GM12875 (cell line): ENCODE results near the gene RPS2.
A peak's percentile ranks its signal among the peaks of the same experiment; 100 is the strongest.

Experiments
- H3K4me3 ChIP-seq: one replicate; pipeline ENCODE4 v1.5.1; 2011; ENCODE audit warnings: low read depth, low read length, control low read depth
- TF ChIP-seq, protein P1 (sequence below): IDR thresholded peaks from 2 replicates; pipeline ENCODE4 v1.5.1; 2011; ENCODE audit warnings: low read depth, mild to moderate bottlenecking, control low read depth, inconsistent platforms, low read length, moderate library complexity, borderline replicate concordance; ENCODE audit not compliant: insufficient read depth

Gene RPS2

GRCh38 chr16:1974157-1975070, 9.8 kb upstream of the RPS2 start:
- TF ChIP-seq, protein P1, sequence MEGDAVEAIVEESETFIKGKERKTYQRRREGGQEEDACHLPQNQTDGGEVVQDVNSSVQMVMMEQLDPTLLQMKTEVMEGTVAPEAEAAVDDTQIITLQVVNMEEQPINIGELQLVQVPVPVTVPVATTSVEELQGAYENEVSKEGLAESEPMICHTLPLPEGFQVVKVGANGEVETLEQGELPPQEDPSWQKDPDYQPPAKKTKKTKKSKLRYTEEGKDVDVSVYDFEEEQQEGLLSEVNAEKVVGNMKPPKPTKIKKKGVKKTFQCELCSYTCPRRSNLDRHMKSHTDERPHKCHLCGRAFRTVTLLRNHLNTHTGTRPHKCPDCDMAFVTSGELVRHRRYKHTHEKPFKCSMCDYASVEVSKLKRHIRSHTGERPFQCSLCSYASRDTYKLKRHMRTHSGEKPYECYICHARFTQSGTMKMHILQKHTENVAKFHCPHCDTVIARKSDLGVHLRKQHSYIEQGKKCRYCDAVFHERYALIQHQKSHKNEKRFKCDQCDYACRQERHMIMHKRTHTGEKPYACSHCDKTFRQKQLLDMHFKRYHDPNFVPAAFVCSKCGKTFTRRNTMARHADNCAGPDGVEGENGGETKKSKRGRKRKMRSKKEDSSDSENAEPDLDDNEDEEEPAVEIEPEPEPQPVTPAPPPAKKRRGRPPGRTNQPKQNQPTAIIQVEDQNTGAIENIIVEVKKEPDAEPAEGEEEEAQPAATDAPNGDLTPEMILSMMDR = no peak

GRCh38 chr16:1973461-1974156, 9.0 kb upstream of the RPS2 start:
- H3K4me3 ChIP-seq = no peak overlapping the region
- TF ChIP-seq, protein P1 = no peak

More at GRCh38 chr16:1974157-1975070, 9.8 kb upstream of the RPS2 start:
- H3K4me3 ChIP-seq = no peak overlapping the region

- peak overlapping the region; percentile 98 for H3K4me3 ChIP-seq
- TF ChIP-seq, protein P1 = no peak
Observed at GRCh38 chr16:1972490-1972877, 7.9 kb upstream of the RPS2 start.

DNA sequence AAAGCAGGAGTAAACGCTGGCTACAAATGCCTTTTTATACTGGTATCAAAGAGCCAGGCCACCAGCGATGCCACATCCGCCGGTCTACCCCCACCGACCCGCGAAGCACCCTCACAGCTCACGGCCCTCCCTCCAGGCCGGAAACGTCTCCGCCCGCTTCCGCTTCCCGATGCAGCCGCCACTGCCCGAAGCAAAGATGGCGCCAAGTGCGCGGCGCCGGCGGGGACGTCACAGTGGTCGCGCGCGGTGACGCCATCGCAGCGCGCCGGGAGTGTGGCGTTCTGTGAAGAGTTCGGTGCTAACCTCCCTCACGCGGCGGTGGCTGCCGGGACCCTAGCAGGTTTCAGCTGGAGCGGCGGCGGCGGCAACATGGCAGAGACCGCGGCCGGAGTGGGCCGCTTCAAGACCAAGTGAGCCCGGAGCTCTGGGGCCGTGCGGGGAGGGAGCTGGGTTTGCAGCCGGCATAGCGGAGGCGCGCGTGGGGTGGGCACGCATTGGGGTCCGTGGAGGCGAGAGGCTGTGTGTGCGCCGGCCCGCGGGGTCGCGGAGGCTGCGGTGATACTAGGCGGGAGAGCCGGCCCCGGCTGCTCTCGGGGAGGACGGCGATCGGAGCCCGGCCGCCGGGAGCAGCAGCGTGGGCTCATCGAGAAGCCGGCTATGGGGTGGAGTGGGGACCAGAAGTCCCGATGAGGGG, 7.3 kb upstream of the RPS2 start, which contains the start of gene TBL3:
TSS of gene TBL3 (plus strand) at position 258 of the 694 bp plus-strand sequence. CDS start at position 370, 112 bp downstream.
- TF ChIP-seq, protein P1 = no peak
- peak within 1 kb of the TSS; percentile 98 for H3K4me3 ChIP-seq

DNA sequence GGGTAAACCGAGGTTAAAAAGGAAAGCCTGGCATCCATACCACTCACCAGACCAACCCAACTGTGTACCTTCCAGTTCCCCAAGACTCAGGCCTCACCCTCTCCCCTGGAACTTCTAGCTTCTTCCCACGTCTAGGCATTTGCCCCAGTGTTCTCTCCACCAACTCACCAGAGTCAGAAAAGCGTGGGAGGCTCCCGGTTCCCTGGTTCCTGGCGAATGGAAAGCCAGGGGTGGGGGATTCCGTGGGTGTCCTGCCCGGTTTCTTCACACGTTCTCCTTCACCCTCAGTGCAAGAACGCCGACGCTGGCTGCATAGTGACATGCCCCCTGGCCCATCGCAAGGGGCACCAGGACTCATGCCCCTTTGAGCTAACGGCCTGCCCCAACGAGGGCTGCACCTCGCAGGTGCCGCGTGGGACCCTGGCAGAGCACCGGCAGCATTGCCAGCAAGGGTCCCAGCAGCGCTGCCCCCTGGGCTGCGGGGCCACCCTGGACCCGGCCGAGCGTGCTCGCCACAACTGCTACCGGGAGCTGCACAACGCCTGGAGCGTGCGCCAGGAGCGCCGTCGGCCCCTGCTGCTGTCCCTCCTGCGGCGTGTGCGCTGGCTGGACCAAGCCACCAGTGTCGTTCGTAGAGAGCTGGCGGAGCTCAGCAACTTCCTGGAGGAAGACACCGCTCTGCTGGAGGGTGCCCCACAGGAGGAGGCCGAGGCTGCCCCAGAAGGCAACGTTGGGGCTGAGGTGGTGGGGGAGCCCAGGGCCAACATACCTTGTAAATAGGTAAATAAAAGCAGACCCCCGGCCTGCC, 3.7 kb upstream of the RPS2 start:
- H3K4me3 ChIP-seq = no peak overlapping the region
- TF ChIP-seq, protein P1 = no peak

- peak within 1 kb of the TSS; percentile 95 for H3K4me3 ChIP-seq
- TF ChIP-seq, protein P1 = no peak
Observed at GRCh38 chr16:1966460-1966859, 1.8 kb upstream of the RPS2 start, which contains the start of gene RNF151. Gene RNF151 (plus strand): TSS chr16:1966856. CDS start chr16:1966882, 26 bp downstream.
